ENCODE data around the gene GPR85. TPM values are rescaled to one million over a fixed set of nuclear protein-coding genes. Genes with fewer than 3 reads are reported as not detected.
"Not testable (repeated sequence)": the region's sequence is repeated elsewhere in the genome, so short reads cannot be mapped to it uniquely, and the experiment has no call there.

The GPR85 gene
- total RNA-seq, 2 experiments from 2014 or later, result not detected

DNA sequence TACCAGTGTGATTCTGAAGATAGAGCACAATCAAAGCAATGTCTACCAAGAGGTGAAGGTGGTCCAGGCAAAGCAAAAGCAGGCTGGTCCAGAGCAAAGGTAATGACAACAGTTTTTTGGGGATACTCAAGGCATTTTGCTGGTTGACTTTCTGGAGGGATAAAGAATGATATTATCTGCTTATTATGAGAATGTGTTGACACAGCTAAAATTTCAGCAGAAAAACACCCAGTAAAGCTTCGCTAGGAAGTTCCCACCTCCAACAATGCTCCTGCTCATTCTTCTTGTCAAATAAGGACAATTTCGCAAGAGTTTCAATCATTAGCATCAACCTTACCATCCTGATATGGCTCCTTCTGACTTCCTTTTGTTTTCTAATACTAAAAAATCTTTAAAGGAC is 24.1 kb downstream of the GPR85 start:
- Mint-ChIP-seq H3K27ac (no peak overlapping the region), H3K36me3 (ENCODE audit: low read depth) (no peaks in the 10 kb centered on the region)
- CTCF ChIA-PET, result no interaction called here

DNA sequence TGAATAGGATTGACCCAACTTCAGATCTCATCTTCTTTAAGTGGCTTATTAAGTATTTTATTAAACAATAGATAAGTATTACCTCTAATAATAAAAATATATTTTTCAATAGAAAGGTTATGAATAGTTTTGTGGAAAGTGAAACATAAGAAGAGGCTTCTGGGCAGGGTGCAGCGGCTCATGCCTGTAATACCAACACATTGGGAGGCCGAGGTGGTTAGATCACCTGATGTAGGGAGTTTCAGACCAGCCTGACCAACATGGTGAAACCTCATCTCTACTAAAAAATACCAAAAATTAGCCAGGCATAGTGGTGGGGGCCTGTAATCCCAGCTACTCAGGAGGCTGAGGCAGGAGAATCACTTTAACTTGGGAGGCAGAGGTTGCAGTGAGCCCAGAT is 26.5 kb downstream of the GPR85 start:
- no peak for DNase-seq
- POLR2A ChIA-PET, result no interaction called here
- peaks cover 3% of the 10 kb centered on the region for H3K27me3 Mint-ChIP-seq
- no peaks in the 10 kb centered on the region for H3K9me3 Mint-ChIP-seq
- H3K4me3 Mint-ChIP-seq, result no peak overlapping the region
- H3K36me3 Mint-ChIP-seq (ENCODE audit: low read depth), result no peaks in the 10 kb centered on the region
- H3K27ac Mint-ChIP-seq, result no peak overlapping the region
- CTCF ChIA-PET, result no interaction called here
- H3K4me1 Mint-ChIP-seq, result no peaks in the 10 kb centered on the region

More for the DNA sequence above, 24.1 kb downstream of the GPR85 start:
- Mint-ChIP-seq H3K9me3 (no peaks in the 10 kb centered on the region), H3K4me1 (no peaks in the 10 kb centered on the region), H3K4me3 (no peak overlapping the region), H3K27me3 (peaks cover 3% of the 10 kb centered on the region)
- DNase-seq, result no peak
- POLR2A ChIA-PET, result interaction anchor here (0.6 kb wide), 1 partner anchor 153 kb away, joined by 3 read pairs; no protein-coding TSS in a partner anchor

- no peak for DNase-seq
- ChIA-PET POLR2A (no interaction called here), CTCF (no interaction called here)
- Mint-ChIP-seq H3K27me3 (no peaks in the 10 kb centered on the region), H3K4me1 (no peaks in the 10 kb centered on the region), H3K36me3 (ENCODE audit: low read depth) (no peaks in the 10 kb centered on the region), H3K4me3 (no peak overlapping the region), H3K9me3 (no peaks in the 10 kb centered on the region), H3K27ac (no peak overlapping the region)
Measured at GRCh38 chr7:113054938-113055337, 31.7 kb downstream of the GPR85 start.

GRCh38 chr7:113054272-113054671 is 32.4 kb downstream of the GPR85 start:
- H3K27ac Mint-ChIP-seq; DNase-seq; H3K4me1 Mint-ChIP-seq; CTCF ChIA-PET; H3K36me3 Mint-ChIP-seq (ENCODE audit: low read depth); H3K27me3 Mint-ChIP-seq; H3K4me3 Mint-ChIP-seq; H3K9me3 Mint-ChIP-seq; POLR2A ChIA-PET: not testable (repeated sequence)

- H3K9me3 Mint-ChIP-seq; H3K4me1 Mint-ChIP-seq; DNase-seq; H3K36me3 Mint-ChIP-seq (ENCODE audit: low read depth); CTCF ChIA-PET; H3K27ac Mint-ChIP-seq; H3K4me3 Mint-ChIP-seq; H3K27me3 Mint-ChIP-seq; POLR2A ChIA-PET: not testable (repeated sequence)
Measured at GRCh38 chr7:113049221-113049620, 37.4 kb downstream of the GPR85 start.

- H3K9me3 Mint-ChIP-seq, result no peaks in the 10 kb centered on the region
- H3K27me3 Mint-ChIP-seq, result peaks cover 6% of the 10 kb centered on the region
- CTCF ChIA-PET, result no interaction called here
- H3K27ac Mint-ChIP-seq, result no peak overlapping the region
- H3K4me1 Mint-ChIP-seq, result no peaks in the 10 kb centered on the region
- no peak overlapping the region for H3K4me3 Mint-ChIP-seq
- H3K36me3 Mint-ChIP-seq (ENCODE audit: low read depth), result no peaks in the 10 kb centered on the region
- no peak for DNase-seq
- POLR2A ChIA-PET, result no interaction called here
Measured at GRCh38 chr7:113046453-113046852, 40.2 kb downstream of the GPR85 start.

- Mint-ChIP-seq H3K4me3 (no peak overlapping the region), H3K27ac (no peak overlapping the region), H3K36me3 (ENCODE audit: low read depth) (no peaks in the 10 kb centered on the region), H3K4me1 (no peaks in the 10 kb centered on the region), H3K9me3 (no peaks in the 10 kb centered on the region), H3K27me3 (peaks cover 6% of the 10 kb centered on the region)
- CTCF ChIA-PET, result no interaction called here
- no peak for DNase-seq
- POLR2A ChIA-PET, result no interaction called here
Measured at GRCh38 chr7:113045379-113045778, 41.2 kb downstream of the GPR85 start.

- H3K9me3 Mint-ChIP-seq, result no peaks in the 10 kb centered on the region
- no peak overlapping the region for H3K27ac Mint-ChIP-seq
- no peaks in the 10 kb centered on the region for H3K36me3 Mint-ChIP-seq (ENCODE audit: low read depth)
- H3K4me1 Mint-ChIP-seq, result no peaks in the 10 kb centered on the region
- CTCF ChIA-PET, result no interaction called here
- no peak overlapping the region for H3K4me3 Mint-ChIP-seq
- H3K27me3 Mint-ChIP-seq, result peaks cover 6% of the 10 kb centered on the region
- no peak for DNase-seq
- POLR2A ChIA-PET, result no interaction called here
Measured at GRCh38 chr7:113044394-113044793, 42.2 kb downstream of the GPR85 start.

GRCh38 chr7:113040849-113041248 is 45.8 kb downstream of the GPR85 start:
- H3K36me3 Mint-ChIP-seq (ENCODE audit: low read depth), result no peaks in the 10 kb centered on the region
- no peak overlapping the region for H3K4me3 Mint-ChIP-seq
- H3K4me1 Mint-ChIP-seq, result no peaks in the 10 kb centered on the region
- no peak for DNase-seq
- no peaks in the 10 kb centered on the region for H3K9me3 Mint-ChIP-seq
- ChIA-PET CTCF (no interaction called here), POLR2A (no interaction called here)
- peaks cover 3% of the 10 kb centered on the region for H3K27me3 Mint-ChIP-seq
- H3K27ac Mint-ChIP-seq, result no peak overlapping the region

DNA sequence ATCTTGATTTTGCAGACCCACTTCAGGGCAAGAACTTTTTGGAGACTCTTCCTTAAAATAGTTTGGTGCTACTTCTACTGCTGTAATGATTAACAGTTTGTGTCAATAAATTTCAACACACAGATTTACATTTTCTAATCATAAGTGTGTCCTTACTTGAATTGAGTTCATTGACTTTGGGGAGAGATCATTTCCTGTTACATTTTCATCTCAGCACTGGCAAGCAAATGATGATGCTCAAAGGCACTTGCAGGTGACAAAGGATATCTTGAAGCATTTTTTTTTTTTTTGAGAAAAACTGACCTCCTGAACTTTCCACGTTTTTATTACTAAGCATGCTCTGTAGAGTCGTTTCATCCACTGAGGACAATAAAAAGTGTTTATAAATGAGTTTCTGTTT is 52.7 kb downstream of the GPR85 start:
- Mint-ChIP-seq H3K27me3 (no peaks in the 10 kb centered on the region), H3K4me3 (no peak overlapping the region), H3K36me3 (ENCODE audit: low read depth) (no peaks in the 10 kb centered on the region), H3K4me1 (no peaks in the 10 kb centered on the region), H3K9me3 (no peaks in the 10 kb centered on the region), H3K27ac (no peak overlapping the region)
- CTCF ChIA-PET, result no interaction called here
- no peak for DNase-seq
- POLR2A ChIA-PET, result no interaction called here

Other genes starting within 250 kb of the GPR85 start
- 10 to 100 TPM; 15.5 to 23.0 TPM for gene SMIM30, start 31.7 kb upstream of the GPR85 start, total RNA-seq

All from activated CD4-positive, alpha-beta T cell treated with anti-CD3 and anti-CD28 coated beads, Interleukin-2, amount 10 ng/mL, durations not matched to agents 7 days and 5 days (primary cell).